ENCODE data around the gene SSH2. TPM values are rescaled to one million over a fixed set of nuclear protein-coding genes. Genes with fewer than 3 reads are reported as not detected.

Gene SSH2
- total and polyA plus RNA-seq, 4 donors, result 7.5 to 14.1 (median 11.2) TPM

- TF ChIP-seq HNF4G (IDR thresholded peaks at IDR 0.05), result no peak
- no peak for TF ChIP-seq REST (IDR thresholded peaks at IDR 0.05)
- no peak for TF ChIP-seq YY1 (IDR thresholded peaks at IDR 0.05)
- no peak for TF ChIP-seq TAF1 (conservative IDR thresholded peaks at IDR 0.05)
- TF ChIP-seq FOXA1 (IDR thresholded peaks at IDR 0.05), result no peak
- TF ChIP-seq RAD21 (IDR thresholded peaks at IDR 0.05), result no peak
- no peak for TF ChIP-seq MAX (IDR thresholded peaks at IDR 0.05)
- TF ChIP-seq EGR1 (IDR thresholded peaks at IDR 0.05; ENCODE audit: low read depth in 2 of 2), result no peak
- Histone ChIP-seq H3K27ac (ENCODE audit: low read depth in 1 of 2, low read length in 2 of 2) (no peak overlapping the region), H3K9ac (ENCODE audit: low read depth in 1 of 2, low read length in 2 of 2) (no peak overlapping the region), H3K4me1 (ENCODE audit: control insufficient read depth in 4 of 4, insufficient read depth in 4 of 4, low read length in 3 of 4) (no peaks in the 10 kb centered on the region), H3K36me3 (ENCODE audit: control insufficient read depth in 4 of 4, insufficient read depth in 3 of 4, low read depth in 1 of 4, low read length in 3 of 4) (peaks cover 0 to 3% (median under 1%) of the 10 kb centered on the region in 4 donors), H3K4me3 (ENCODE audit: low read depth in 1 of 3, low read length in 3 of 3) (no peak overlapping the region), H3K27me3 (ENCODE audit: control insufficient read depth in 4 of 4, insufficient read depth in 4 of 4, low read length in 3 of 4) (no peaks in the 10 kb centered on the region), H3K9me3 (ENCODE audit: control insufficient read depth in 4 of 4, low read length in 3 of 4) (no peaks in the 10 kb centered on the region)
- no peak for DNase-seq (ENCODE audit: low spot score)
- WGBS, result 94% methylated on average over 6 of the region's 6 CpGs
Observed at GRCh38 chr17:29838961-29839360, 91.1 kb downstream of the SSH2 start.

GRCh38 chr17:29837531-29837930, 92.5 kb downstream of the SSH2 start:
- no peak overlapping the region for H3K4me3 ChIP-seq (ENCODE audit: low read depth in 1 of 3, low read length in 3 of 3)
- peaks cover 0 to 3% (median under 1%) of the 10 kb centered on the region in 4 donors for H3K36me3 ChIP-seq (ENCODE audit: control insufficient read depth in 4 of 4, insufficient read depth in 3 of 4, low read depth in 1 of 4, low read length in 3 of 4)
- H3K9me3 ChIP-seq (ENCODE audit: control insufficient read depth in 4 of 4, low read length in 3 of 4), result no peaks in the 10 kb centered on the region
- H3K9ac ChIP-seq (ENCODE audit: low read depth in 1 of 2, low read length in 2 of 2), result no peak overlapping the region
- H3K27me3 ChIP-seq (ENCODE audit: control insufficient read depth in 4 of 4, insufficient read depth in 4 of 4, low read length in 3 of 4), result no peaks in the 10 kb centered on the region
- no peak for TF ChIP-seq EGR1 (IDR thresholded peaks at IDR 0.05; ENCODE audit: low read depth in 2 of 2)
- no peak for TF ChIP-seq REST (IDR thresholded peaks at IDR 0.05)
- no peak for TF ChIP-seq RAD21 (IDR thresholded peaks at IDR 0.05)
- no peak for TF ChIP-seq GABPA (IDR thresholded peaks at IDR 0.05 in 1 of 2, conservative IDR thresholded peaks at IDR 0.05 in 1 of 2)
- TF ChIP-seq NR2F2 (IDR thresholded peaks at IDR 0.05), result no peak
- no peak for TF ChIP-seq JUND (IDR thresholded peaks at IDR 0.05)
- no peak for TF ChIP-seq YY1 (IDR thresholded peaks at IDR 0.05)
- no peak for TF ChIP-seq MAX (IDR thresholded peaks at IDR 0.05)
- no peak for TF ChIP-seq SP1 (IDR thresholded peaks at IDR 0.05)
- TF ChIP-seq TAF1 (conservative IDR thresholded peaks at IDR 0.05), result no peak
- TF ChIP-seq RXRA (IDR thresholded peaks at IDR 0.05), result no peak
- TF ChIP-seq HNF4G (IDR thresholded peaks at IDR 0.05), result no peak
- TF ChIP-seq FOXA1 (IDR thresholded peaks at IDR 0.05), result no peak
- TF ChIP-seq ZBTB33 (IDR thresholded peaks at IDR 0.05), result no peak
- TF ChIP-seq FOXA2 (IDR thresholded peaks at IDR 0.05), result no peak
- no peak for TF ChIP-seq ATF3 (IDR thresholded peaks at IDR 0.05)
- WGBS, result 94% methylated on average over 7 of the region's 7 CpGs
- DNase-seq (ENCODE audit: low spot score), result no peak
- H3K4me1 ChIP-seq (ENCODE audit: control insufficient read depth in 4 of 4, insufficient read depth in 4 of 4, low read length in 3 of 4), result no peaks in the 10 kb centered on the region
- no peak overlapping the region for H3K27ac ChIP-seq (ENCODE audit: low read depth in 1 of 2, low read length in 2 of 2)
